PFSK-1 (cell line): ENCODE results near the gene FEM1C.

Experiments
- FOXP2 ChIP-seq: optimal IDR thresholded peaks from 2 replicates; pipeline ENCODE3; 2011; ENCODE audit warnings: borderline replicate concordance, control low read depth, inconsistent platforms; ENCODE audit not compliant: insufficient read depth; ENCODE audit errors: extremely low read length, extremely low read depth
- POLR2AphosphoS5 ChIP-seq: IDR thresholded peaks from 2 replicates; pipeline ENCODE4 v1.6.1; 2012; ENCODE audit warnings: low read depth, mild to moderate bottlenecking, control low read depth, low read length, moderate library complexity
- SIN3A ChIP-seq: IDR thresholded peaks from 2 replicates; pipeline ENCODE4 v1.6.1; 2012; ENCODE audit warnings: mild to moderate bottlenecking, low read length, moderate library complexity, borderline replicate concordance; ENCODE audit not compliant: insufficient read depth
- TAF1 ChIP-seq: IDR thresholded peaks from 2 replicates; pipeline ENCODE4 v1.6.1; 2012; ENCODE audit warnings: low read length, control low read depth, borderline replicate concordance; ENCODE audit not compliant: insufficient read depth
- TF ChIP-seq, protein P1 (sequence below), 2 experiments: IDR thresholded peaks; 2 replicates each; pipeline versions ENCODE4 v1.6.1 to v1.8.0; 2011 to 2012; ENCODE audit warnings: low read depth in 2 of 2, low read length in 2 of 2, control low read depth in 1 of 2, inconsistent platforms in 1 of 2, mild to moderate bottlenecking in 1 of 2, moderate library complexity in 1 of 2; ENCODE audit not compliant: insufficient read depth in 1 of 2

GRCh38 chr5:115477581-115477980 is 67.0 kb downstream of the FEM1C start:
- TF ChIP-seq POLR2AphosphoS5 (no peak), TAF1 (no peak), SIN3A (no peak), FOXP2 (no peak)
- TF ChIP-seq, protein P1, sequence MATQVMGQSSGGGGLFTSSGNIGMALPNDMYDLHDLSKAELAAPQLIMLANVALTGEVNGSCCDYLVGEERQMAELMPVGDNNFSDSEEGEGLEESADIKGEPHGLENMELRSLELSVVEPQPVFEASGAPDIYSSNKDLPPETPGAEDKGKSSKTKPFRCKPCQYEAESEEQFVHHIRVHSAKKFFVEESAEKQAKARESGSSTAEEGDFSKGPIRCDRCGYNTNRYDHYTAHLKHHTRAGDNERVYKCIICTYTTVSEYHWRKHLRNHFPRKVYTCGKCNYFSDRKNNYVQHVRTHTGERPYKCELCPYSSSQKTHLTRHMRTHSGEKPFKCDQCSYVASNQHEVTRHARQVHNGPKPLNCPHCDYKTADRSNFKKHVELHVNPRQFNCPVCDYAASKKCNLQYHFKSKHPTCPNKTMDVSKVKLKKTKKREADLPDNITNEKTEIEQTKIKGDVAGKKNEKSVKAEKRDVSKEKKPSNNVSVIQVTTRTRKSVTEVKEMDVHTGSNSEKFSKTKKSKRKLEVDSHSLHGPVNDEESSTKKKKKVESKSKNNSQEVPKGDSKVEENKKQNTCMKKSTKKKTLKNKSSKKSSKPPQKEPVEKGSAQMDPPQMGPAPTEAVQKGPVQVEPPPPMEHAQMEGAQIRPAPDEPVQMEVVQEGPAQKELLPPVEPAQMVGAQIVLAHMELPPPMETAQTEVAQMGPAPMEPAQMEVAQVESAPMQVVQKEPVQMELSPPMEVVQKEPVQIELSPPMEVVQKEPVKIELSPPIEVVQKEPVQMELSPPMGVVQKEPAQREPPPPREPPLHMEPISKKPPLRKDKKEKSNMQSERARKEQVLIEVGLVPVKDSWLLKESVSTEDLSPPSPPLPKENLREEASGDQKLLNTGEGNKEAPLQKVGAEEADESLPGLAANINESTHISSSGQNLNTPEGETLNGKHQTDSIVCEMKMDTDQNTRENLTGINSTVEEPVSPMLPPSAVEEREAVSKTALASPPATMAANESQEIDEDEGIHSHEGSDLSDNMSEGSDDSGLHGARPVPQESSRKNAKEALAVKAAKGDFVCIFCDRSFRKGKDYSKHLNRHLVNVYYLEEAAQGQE (IDR thresholded peaks at IDR 0.05; ENCODE audit: insufficient read depth in 1 of 2, low read depth in 2 of 2, low read length in 2 of 2), result no peak
